ENCODE measurements around the gene SLC35B3. TPM values are rescaled to one million over a fixed set of nuclear protein-coding genes. Genes with fewer than 3 reads are reported as not detected.
A peak's percentile ranks its signal among the peaks of the same experiment; 100 is the strongest.

Gene SLC35B3
- total and polyA plus RNA-seq, 10 of the 15 experiments (the other 5 are each of a cell fraction or from before 2014, with no cell fraction given), result 10.5 to 28.1 (median 12.4) TPM

DNA sequence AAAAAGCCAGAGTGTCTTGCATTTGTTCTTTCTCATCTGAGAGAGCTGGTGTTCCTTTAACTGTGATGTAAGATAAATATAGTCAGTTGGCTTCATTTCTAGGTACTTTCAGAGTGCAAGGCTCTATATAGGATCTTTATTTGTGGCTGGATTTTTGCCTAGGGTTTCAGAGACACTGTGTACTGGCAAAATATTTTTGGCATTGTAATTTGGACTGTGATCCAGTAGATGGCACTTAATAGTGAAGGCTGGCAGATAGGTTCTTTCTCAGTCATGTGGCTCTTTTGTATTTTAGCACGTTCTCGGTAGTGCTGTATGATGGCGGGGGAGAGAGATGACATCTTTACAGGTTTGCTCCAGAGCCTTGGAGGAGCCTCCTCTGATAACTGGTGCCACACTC lies 26.8 kb upstream of the SLC35B3 start:
- intact Hi-C loops (cut with micrococcal nuclease; ENCODE audit: unreplicated experiment), result no loop called here
- ATAC-seq (peak; percentile 33; the same call in 1 of the 3 replicates), FAIRE-seq (no peak), DNase-seq (ENCODE audit: low read depth, low spot score) (no peak)
- no peaks in the 10 kb centered on the region for H3K79me2 ChIP-seq (ENCODE audit: control insufficient read depth, insufficient read depth, low read length)
- no peak overlapping the region for H3K4me3 ChIP-seq
- ChIA-PET RAD21 (ENCODE audit: unreplicated experiment) (no interaction called here), CTCF (no interaction called here), SMC1A (ENCODE audit: uncharacterized antibody, unreplicated experiment) (no interaction called here), POLR2A (no interaction called here)
- TF ChIP-seq EED (IDR thresholded peaks at IDR 0.05; ENCODE audit: low read depth) (no peak), CHD1 (IDR thresholded peaks at IDR 0.05; ENCODE audit: low read depth, low read length) (no peak), EZH2 (IDR thresholded peaks at IDR 0.05; ENCODE audit: borderline replicate concordance, control insufficient read depth, low read depth, low read length) (no peak), MTA2 (IDR thresholded peaks at IDR 0.05; ENCODE audit: low read depth) (no peak), POLR2AphosphoS2 (IDR thresholded peaks at IDR 0.05; ENCODE audit: low read depth, low read length) (no peak), BRCA1 (IDR thresholded peaks at IDR 0.05; ENCODE audit: low read depth, low read length) (no peak), HDAC6 (IDR thresholded peaks at IDR 0.05; ENCODE audit: unreplicated experiment) (no peak), ZNF217 (IDR thresholded peaks at IDR 0.05) (no peak), PML (IDR thresholded peaks at IDR 0.05; ENCODE audit: low read length) (no peak), TBL1XR1 (IDR thresholded peaks at IDR 0.05; ENCODE audit: low read depth, low read length) (no peak), SP1 (IDR thresholded peaks at IDR 0.05; ENCODE audit: low read depth, low read length) (no peak), MYC (IDR thresholded peaks at IDR 0.05; ENCODE audit: insufficient read depth, insufficient read length, insufficient replicate concordance, low read length, severe bottlenecking) (no peak), SMAD1 (IDR thresholded peaks at IDR 0.05; ENCODE audit: low read depth, partially characterized antibody) (no peak)
- TF ChIP-seq, protein P1, sequence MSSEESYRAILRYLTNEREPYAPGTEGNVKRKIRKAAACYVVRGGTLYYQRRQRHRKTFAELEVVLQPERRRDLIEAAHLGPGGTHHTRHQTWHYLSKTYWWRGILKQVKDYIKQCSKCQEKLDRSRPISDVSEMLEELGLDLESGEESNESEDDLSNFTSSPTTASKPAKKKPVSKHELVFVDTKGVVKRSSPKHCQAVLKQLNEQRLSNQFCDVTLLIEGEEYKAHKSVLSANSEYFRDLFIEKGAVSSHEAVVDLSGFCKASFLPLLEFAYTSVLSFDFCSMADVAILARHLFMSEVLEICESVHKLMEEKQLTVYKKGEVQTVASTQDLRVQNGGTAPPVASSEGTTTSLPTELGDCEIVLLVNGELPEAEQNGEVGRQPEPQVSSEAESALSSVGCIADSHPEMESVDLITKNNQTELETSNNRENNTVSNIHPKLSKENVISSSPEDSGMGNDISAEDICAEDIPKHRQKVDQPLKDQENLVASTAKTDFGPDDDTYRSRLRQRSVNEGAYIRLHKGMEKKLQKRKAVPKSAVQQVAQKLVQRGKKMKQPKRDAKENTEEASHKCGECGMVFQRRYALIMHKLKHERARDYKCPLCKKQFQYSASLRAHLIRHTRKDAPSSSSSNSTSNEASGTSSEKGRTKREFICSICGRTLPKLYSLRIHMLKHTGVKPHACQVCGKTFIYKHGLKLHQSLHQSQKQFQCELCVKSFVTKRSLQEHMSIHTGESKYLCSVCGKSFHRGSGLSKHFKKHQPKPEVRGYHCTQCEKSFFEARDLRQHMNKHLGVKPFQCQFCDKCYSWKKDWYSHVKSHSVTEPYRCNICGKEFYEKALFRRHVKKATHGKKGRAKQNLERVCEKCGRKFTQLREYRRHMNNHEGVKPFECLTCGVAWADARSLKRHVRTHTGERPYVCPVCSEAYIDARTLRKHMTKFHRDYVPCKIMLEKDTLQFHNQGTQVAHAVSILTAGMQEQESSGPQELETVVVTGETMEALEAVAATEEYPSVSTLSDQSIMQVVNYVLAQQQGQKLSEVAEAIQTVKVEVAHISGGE (CRISPR knock-in tag; IDR thresholded peaks at IDR 0.05), result no peak
- TF ChIP-seq, protein P2, sequence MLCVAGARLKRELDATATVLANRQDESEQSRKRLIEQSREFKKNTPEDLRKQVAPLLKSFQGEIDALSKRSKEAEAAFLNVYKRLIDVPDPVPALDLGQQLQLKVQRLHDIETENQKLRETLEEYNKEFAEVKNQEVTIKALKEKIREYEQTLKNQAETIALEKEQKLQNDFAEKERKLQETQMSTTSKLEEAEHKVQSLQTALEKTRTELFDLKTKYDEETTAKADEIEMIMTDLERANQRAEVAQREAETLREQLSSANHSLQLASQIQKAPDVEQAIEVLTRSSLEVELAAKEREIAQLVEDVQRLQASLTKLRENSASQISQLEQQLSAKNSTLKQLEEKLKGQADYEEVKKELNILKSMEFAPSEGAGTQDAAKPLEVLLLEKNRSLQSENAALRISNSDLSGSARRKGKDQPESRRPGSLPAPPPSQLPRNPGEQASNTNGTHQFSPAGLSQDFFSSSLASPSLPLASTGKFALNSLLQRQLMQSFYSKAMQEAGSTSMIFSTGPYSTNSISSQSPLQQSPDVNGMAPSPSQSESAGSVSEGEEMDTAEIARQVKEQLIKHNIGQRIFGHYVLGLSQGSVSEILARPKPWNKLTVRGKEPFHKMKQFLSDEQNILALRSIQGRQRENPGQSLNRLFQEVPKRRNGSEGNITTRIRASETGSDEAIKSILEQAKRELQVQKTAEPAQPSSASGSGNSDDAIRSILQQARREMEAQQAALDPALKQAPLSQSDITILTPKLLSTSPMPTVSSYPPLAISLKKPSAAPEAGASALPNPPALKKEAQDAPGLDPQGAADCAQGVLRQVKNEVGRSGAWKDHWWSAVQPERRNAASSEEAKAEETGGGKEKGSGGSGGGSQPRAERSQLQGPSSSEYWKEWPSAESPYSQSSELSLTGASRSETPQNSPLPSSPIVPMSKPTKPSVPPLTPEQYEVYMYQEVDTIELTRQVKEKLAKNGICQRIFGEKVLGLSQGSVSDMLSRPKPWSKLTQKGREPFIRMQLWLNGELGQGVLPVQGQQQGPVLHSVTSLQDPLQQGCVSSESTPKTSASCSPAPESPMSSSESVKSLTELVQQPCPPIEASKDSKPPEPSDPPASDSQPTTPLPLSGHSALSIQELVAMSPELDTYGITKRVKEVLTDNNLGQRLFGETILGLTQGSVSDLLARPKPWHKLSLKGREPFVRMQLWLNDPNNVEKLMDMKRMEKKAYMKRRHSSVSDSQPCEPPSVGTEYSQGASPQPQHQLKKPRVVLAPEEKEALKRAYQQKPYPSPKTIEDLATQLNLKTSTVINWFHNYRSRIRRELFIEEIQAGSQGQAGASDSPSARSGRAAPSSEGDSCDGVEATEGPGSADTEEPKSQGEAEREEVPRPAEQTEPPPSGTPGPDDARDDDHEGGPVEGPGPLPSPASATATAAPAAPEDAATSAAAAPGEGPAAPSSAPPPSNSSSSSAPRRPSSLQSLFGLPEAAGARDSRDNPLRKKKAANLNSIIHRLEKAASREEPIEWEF (IDR thresholded peaks at IDR 0.05; ENCODE audit: insufficient replicate concordance, low read depth, low read length), result no peak
- TF ChIP-seq, protein P3, sequence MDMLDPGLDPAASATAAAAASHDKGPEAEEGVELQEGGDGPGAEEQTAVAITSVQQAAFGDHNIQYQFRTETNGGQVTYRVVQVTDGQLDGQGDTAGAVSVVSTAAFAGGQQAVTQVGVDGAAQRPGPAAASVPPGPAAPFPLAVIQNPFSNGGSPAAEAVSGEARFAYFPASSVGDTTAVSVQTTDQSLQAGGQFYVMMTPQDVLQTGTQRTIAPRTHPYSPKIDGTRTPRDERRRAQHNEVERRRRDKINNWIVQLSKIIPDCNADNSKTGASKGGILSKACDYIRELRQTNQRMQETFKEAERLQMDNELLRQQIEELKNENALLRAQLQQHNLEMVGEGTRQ (IDR thresholded peaks at IDR 0.05; ENCODE audit: borderline replicate concordance, low read depth, low read length), result no peak
- no peak overlapping the region for H3K27ac ChIP-seq (ENCODE audit: control insufficient read depth, insufficient read depth)
- no peak overlapping the region for H3K9ac ChIP-seq (ENCODE audit: control insufficient read depth, insufficient read depth, low read length)
- H4K20me1 ChIP-seq (ENCODE audit: control insufficient read depth, insufficient read depth), result no peaks in the 10 kb centered on the region
- in situ Hi-C loops (cut with MboI), result no loop called here
- no peaks in the 10 kb centered on the region for H3K36me3 ChIP-seq (ENCODE audit: control insufficient read depth in 2 of 2, insufficient read depth in 2 of 2, low read length in 1 of 2)
- no peaks in the 10 kb centered on the region for H3K27me3 ChIP-seq (replicated peaks in 1 of 2; ENCODE audit: control insufficient read depth in 2 of 2, insufficient read depth in 2 of 2, low read length in 1 of 2)
- 64% methylated on average over 3 of the region's 3 CpGs for WGBS (ENCODE audit: insufficient coverage, insufficient replicate concordance, low lambda C conversion rate, missing lambda C conversion rate)
- no peaks in the 10 kb centered on the region for H3K9me3 ChIP-seq (replicated peaks; ENCODE audit: control insufficient read depth, insufficient read depth, low read length)
- no peaks in the 10 kb centered on the region for H3K4me1 ChIP-seq (ENCODE audit: control insufficient read depth, insufficient read depth, low read length)
- H3K4me2 ChIP-seq (ENCODE audit: control insufficient read depth, insufficient read depth), result no peak overlapping the region
- no peak overlapping the region for H2AFZ ChIP-seq (ENCODE audit: control insufficient read depth, low read depth, low read length)
- no TSS peak for BruUV-seq (replicated peaks)

Measured in GM12878 (cell line).